ENCODE results near the gene STON1. TPM values are rescaled to one million over a fixed set of nuclear protein-coding genes. Genes with fewer than 3 reads are reported as not detected.
A peak's percentile ranks its signal among the peaks of the same experiment; 100 is the strongest.

Gene STON1
- total RNA-seq, 1 donor from 2014 or later: 48.1 TPM

- intact Hi-C loops (cut with DNase I): no loop called here
- Histone ChIP-seq H3K36me3 (peaks cover 0 to 7% of the 10 kb centered on the region in 2 donors), H3K27me3 (no peaks in the 10 kb centered on the region), H3K4me3 (no peak overlapping the region), H3K27ac (no peak overlapping the region), H3K4me1 (peaks cover 23% of the 10 kb centered on the region), H3K9me3 (no peaks in the 10 kb centered on the region)
- TF ChIP-seq POLR2A (IDR thresholded peaks at IDR 0.05) (no peak), POLR2AphosphoS5 (IDR thresholded peaks at IDR 0.05; ENCODE audit: insufficient read depth in 1 of 2, low read depth in 1 of 2) (no peak)
- TF ChIP-seq, protein P1, sequence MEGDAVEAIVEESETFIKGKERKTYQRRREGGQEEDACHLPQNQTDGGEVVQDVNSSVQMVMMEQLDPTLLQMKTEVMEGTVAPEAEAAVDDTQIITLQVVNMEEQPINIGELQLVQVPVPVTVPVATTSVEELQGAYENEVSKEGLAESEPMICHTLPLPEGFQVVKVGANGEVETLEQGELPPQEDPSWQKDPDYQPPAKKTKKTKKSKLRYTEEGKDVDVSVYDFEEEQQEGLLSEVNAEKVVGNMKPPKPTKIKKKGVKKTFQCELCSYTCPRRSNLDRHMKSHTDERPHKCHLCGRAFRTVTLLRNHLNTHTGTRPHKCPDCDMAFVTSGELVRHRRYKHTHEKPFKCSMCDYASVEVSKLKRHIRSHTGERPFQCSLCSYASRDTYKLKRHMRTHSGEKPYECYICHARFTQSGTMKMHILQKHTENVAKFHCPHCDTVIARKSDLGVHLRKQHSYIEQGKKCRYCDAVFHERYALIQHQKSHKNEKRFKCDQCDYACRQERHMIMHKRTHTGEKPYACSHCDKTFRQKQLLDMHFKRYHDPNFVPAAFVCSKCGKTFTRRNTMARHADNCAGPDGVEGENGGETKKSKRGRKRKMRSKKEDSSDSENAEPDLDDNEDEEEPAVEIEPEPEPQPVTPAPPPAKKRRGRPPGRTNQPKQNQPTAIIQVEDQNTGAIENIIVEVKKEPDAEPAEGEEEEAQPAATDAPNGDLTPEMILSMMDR (IDR thresholded peaks at IDR 0.05): no peak
- no peak for DNase-seq (ENCODE audit: extremely low spot score in 2 of 2)
Measured at GRCh38 chr2:48569433-48569832, 39.5 kb downstream of the STON1 start.

DNA sequence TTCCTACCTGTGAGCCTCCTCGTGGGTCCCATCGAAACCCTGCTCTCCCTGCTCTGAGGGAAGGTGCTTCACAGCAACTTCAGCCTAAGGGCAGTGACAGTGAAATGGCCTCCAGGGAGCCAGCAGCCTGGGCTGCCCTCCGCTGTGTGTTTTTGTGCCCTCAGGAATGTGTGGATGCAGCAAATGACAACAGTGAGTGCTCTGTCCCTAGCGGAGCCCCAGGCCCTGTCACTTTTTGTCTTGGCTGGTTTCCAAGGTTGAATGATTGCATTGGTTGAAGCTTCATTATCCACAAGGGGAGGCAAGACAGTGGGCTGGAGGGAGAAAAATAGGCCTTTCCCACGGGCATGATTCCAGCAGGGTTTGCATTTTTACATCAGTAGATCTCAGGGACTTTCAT lies 42.9 kb downstream of the STON1 start:
- no peaks in the 10 kb centered on the region for H3K9me3 ChIP-seq

GRCh38 chr2:48574353-48575287 lies 44.7 kb downstream of the STON1 start:
- no peak overlapping the region for H3K4me3 ChIP-seq
- peaks cover 4% of the 10 kb centered on the region for H3K4me1 ChIP-seq
- no peak overlapping the region for H3K27ac ChIP-seq
- H3K9me3 ChIP-seq: no peaks in the 10 kb centered on the region
- H3K36me3 ChIP-seq: peaks cover 0 to 7% of the 10 kb centered on the region in 2 donors
- no peak for DNase-seq (ENCODE audit: extremely low spot score in 2 of 2)
- TF ChIP-seq POLR2A (IDR thresholded peaks at IDR 0.05): no peak
- TF ChIP-seq, protein P1 (IDR thresholded peaks at IDR 0.05): no peak
- TF ChIP-seq POLR2AphosphoS5 (IDR thresholded peaks at IDR 0.05; ENCODE audit: insufficient read depth in 1 of 2, low read depth in 1 of 2): no peak
- intact Hi-C loops (cut with DNase I): loop anchor here (5.0 kb wide), 1 partner anchor 57 kb away; no protein-coding TSS in a partner anchor
- H3K27me3 ChIP-seq: no peaks in the 10 kb centered on the region

More for the DNA sequence above, 42.9 kb downstream of the STON1 start:
- peaks cover 0 to 7% of the 10 kb centered on the region in 2 donors for H3K36me3 ChIP-seq
- H3K27ac ChIP-seq: no peak overlapping the region
- H3K27me3 ChIP-seq: no peaks in the 10 kb centered on the region
- TF ChIP-seq, protein P1 (IDR thresholded peaks at IDR 0.05): no peak
- TF ChIP-seq POLR2A (IDR thresholded peaks at IDR 0.05): no peak
- TF ChIP-seq POLR2AphosphoS5 (IDR thresholded peaks at IDR 0.05; ENCODE audit: insufficient read depth in 1 of 2, low read depth in 1 of 2): no peak
- intact Hi-C loops (cut with DNase I): no loop called here
- no peak overlapping the region for H3K4me3 ChIP-seq
- peaks cover 9% of the 10 kb centered on the region for H3K4me1 ChIP-seq
- peak in 1 of 2 donors; percentile 81 for DNase-seq (ENCODE audit: extremely low spot score in 2 of 2)

- no peak overlapping the region for H3K4me3 ChIP-seq
- intact Hi-C loops (cut with DNase I): loop anchor here (5.0 kb wide), 1 partner anchor 61 kb away; no protein-coding TSS in a partner anchor
- no peak for DNase-seq (ENCODE audit: extremely low spot score in 2 of 2)
- no peaks in the 10 kb centered on the region for H3K9me3 ChIP-seq
- H3K36me3 ChIP-seq: peaks cover 0 to 8% of the 10 kb centered on the region in 2 donors
- no peak for TF ChIP-seq POLR2AphosphoS5 (IDR thresholded peaks at IDR 0.05; ENCODE audit: insufficient read depth in 1 of 2, low read depth in 1 of 2)
- TF ChIP-seq, protein P1 (IDR thresholded peaks at IDR 0.05): no peak
- no peak for TF ChIP-seq POLR2A (IDR thresholded peaks at IDR 0.05)
- H3K4me1 ChIP-seq: no peaks in the 10 kb centered on the region
- H3K27ac ChIP-seq: no peak overlapping the region
- no peaks in the 10 kb centered on the region for H3K27me3 ChIP-seq
Measured at GRCh38 chr2:48578313-48578712, 48.4 kb downstream of the STON1 start.

- Histone ChIP-seq H3K4me3 (no peak overlapping the region), H3K36me3 (peaks cover 0 to 7% of the 10 kb centered on the region in 2 donors), H3K9me3 (no peaks in the 10 kb centered on the region), H3K4me1 (no peaks in the 10 kb centered on the region), H3K27ac (no peak overlapping the region), H3K27me3 (no peaks in the 10 kb centered on the region)
- intact Hi-C loops (cut with DNase I): no loop called here
- TF ChIP-seq, protein P1 (IDR thresholded peaks at IDR 0.05): no peak
- TF ChIP-seq POLR2AphosphoS5 (IDR thresholded peaks at IDR 0.05; ENCODE audit: insufficient read depth in 1 of 2, low read depth in 1 of 2) (no peak), POLR2A (IDR thresholded peaks at IDR 0.05) (no peak)
- no peak for DNase-seq (ENCODE audit: extremely low spot score in 2 of 2)
Measured at GRCh38 chr2:48583961-48584360, 54.0 kb downstream of the STON1 start.

Measured in vagina (tissue), 2 donors.